Cerebellar nuclear complex (tissue), 1 donor: ENCODE measurements around the gene LTBP4.

Experiments used
- DNase-seq, 2 experiments: peaks; one replicate each; lab custom pipeline; 2025; lab: John Stamatoyannopoulos, UW

Gene LTBP4

GRCh38 chr19:40596608-40597328 lies 4.4 kb upstream of the LTBP4 start:
- DNase-seq = no peak

- no peak for DNase-seq
Measured at GRCh38 chr19:40597329-40597838, 3.8 kb upstream of the LTBP4 start.

GRCh38 chr19:40598121-40598917 lies 2.9 kb upstream of the LTBP4 start:
- peak in 1 of 2 experiments; percentile 78 for DNase-seq

GRCh38 chr19:40598918-40599307 lies 2.3 kb upstream of the LTBP4 start:
- DNase-seq = no peak

- DNase-seq = no peak
Measured at GRCh38 chr19:40599331-40599901, 1.8 kb upstream of the LTBP4 start.

GRCh38 chr19:40599902-40600569 lies 1.1 kb upstream of the LTBP4 start:
- no peak for DNase-seq

GRCh38 chr19:40600570-40601133 lies 517 bp upstream of the LTBP4 start:
- DNase-seq = no peak

GRCh38 chr19:40603071-40603388 lies 1.9 kb downstream of the LTBP4 start:
- no peak for DNase-seq

GRCh38 chr19:40603389-40604170 lies 2.4 kb downstream of the LTBP4 start:
- DNase-seq = peak in 1 of 2 experiments; percentile 6

GRCh38 chr19:40604171-40604646 lies 3.0 kb downstream of the LTBP4 start:
- no peak for DNase-seq

GRCh38 chr19:40604647-40605215 lies 3.6 kb downstream of the LTBP4 start:
- DNase-seq = no peak

- DNase-seq = no peak
Measured at GRCh38 chr19:40605216-40605971, 4.2 kb downstream of the LTBP4 start.

- DNase-seq = no peak
Measured at GRCh38 chr19:40607311-40608239, 6.4 kb downstream of the LTBP4 start.

GRCh38 chr19:40608240-40608621 lies 7.1 kb downstream of the LTBP4 start:
- DNase-seq = no peak

- DNase-seq = no peak
Measured at GRCh38 chr19:40608957-40609356, 7.8 kb downstream of the LTBP4 start.

GRCh38 chr19:40609561-40610395 lies 8.6 kb downstream of the LTBP4 start:
- DNase-seq = no peak

- no peak for DNase-seq
Measured at GRCh38 chr19:40610396-40611064, 9.4 kb downstream of the LTBP4 start.
